NAMALWA (cell line): Measurements from ENCODE around the gene BOK.
"Not testable (repeated sequence)": the region's sequence is repeated elsewhere in the genome, so short reads cannot be mapped to it uniquely, and the experiment has no call there.

Experiments
- DNase-seq: peaks from one replicate; pipeline ENCODE4 v3.0.0-alpha.2; 2015; ENCODE audit warnings: low spot score

The BOK gene

GRCh38 chr2:241558532-241559322, at the start of gene BOK:
Gene BOK, plus strand, starts transcription at chr2:241558745. Its CDS starts 739 bp downstream, at chr2:241559484.
- no peak for DNase-seq

GRCh38 chr2:241509155-241509784, 49.3 kb upstream of the BOK start:
- no peak for DNase-seq

- DNase-seq = no peak
These were observed 47.3 kb upstream of the BOK start for GRCh38 chr2:241511091-241511741.

- no peak for DNase-seq
These were observed 44.0 kb upstream of the BOK start for GRCh38 chr2:241514553-241514952.

GRCh38 chr2:241514986-241515737, 43.4 kb upstream of the BOK start:
- no peak for DNase-seq

GRCh38 chr2:241516520-241516965, 42.0 kb upstream of the BOK start:
- no peak for DNase-seq

GRCh38 chr2:241517297-241517696, 41.2 kb upstream of the BOK start:
- no peak for DNase-seq

GRCh38 chr2:241519669-241520068, 38.9 kb upstream of the BOK start:
- no peak for DNase-seq

GRCh38 chr2:241522477-241522876, 36.1 kb upstream of the BOK start:
- DNase-seq = no peak

- not testable (repeated sequence) for DNase-seq
These were observed 32.4 kb upstream of the BOK start for GRCh38 chr2:241525818-241526780.

GRCh38 chr2:241530571-241530970, 28.0 kb upstream of the BOK start:
- no peak for DNase-seq

GRCh38 chr2:241531161-241531722, 27.3 kb upstream of the BOK start:
- DNase-seq = no peak

GRCh38 chr2:241532168-241532567, 26.4 kb upstream of the BOK start:
- no peak for DNase-seq

- no peak for DNase-seq
These were observed 25.6 kb upstream of the BOK start for GRCh38 chr2:241532733-241533601.

- DNase-seq = no peak
These were observed 24.3 kb upstream of the BOK start for GRCh38 chr2:241534293-241534692.

- DNase-seq = no peak
These were observed 23.7 kb upstream of the BOK start for GRCh38 chr2:241534701-241535375.

GRCh38 chr2:241535871-241536655, 22.5 kb upstream of the BOK start:
- DNase-seq = no peak

GRCh38 chr2:241538838-241539615, 19.5 kb upstream of the BOK start:
- no peak for DNase-seq
